Mesenchymal stem cell (in vitro differentiated cells and primary cell): ENCODE measurements around the gene XRCC4.

Source experiments
- DNase-seq: peaks from one replicate; pipeline ENCODE4 v3.0.0-alpha.2; 2013
- H2AFZ ChIP-seq: one replicate; pipeline ENCODE4 v1.6.1; 2013; ENCODE audit warnings: low read depth, mild to moderate bottlenecking, control low read depth, inconsistent platforms, low read length, moderate library complexity
- H2AK5ac ChIP-seq: 2 replicates; pipeline ENCODE4 v1.6.1; 2013; ENCODE audit warnings: low read length, moderate library complexity, mild to moderate bottlenecking, inconsistent platforms; ENCODE audit not compliant: severe bottlenecking
- H2BK120ac ChIP-seq: one replicate; pipeline ENCODE4 v1.6.1; 2013; ENCODE audit warnings: low read depth, mild to moderate bottlenecking, inconsistent platforms, low read length, moderate library complexity
- H2BK12ac ChIP-seq, 2 experiments: one replicate each; pipeline ENCODE4 v1.6.1; 2013; ENCODE audit warnings: inconsistent platforms in 2 of 2, low read length in 2 of 2, mild to moderate bottlenecking in 2 of 2, moderate library complexity in 2 of 2, control low read depth in 1 of 2
- H2BK15ac ChIP-seq: one replicate; pipeline ENCODE4 v1.6.1; 2013; ENCODE audit warnings: mild to moderate bottlenecking, low read depth, inconsistent platforms; ENCODE audit not compliant: poor library complexity, severe bottlenecking
- H2BK5ac ChIP-seq: 2 replicates; pipeline ENCODE4 v1.6.1; 2013; ENCODE audit warnings: low read depth, mild to moderate bottlenecking, low read length, control low read depth, inconsistent platforms; ENCODE audit not compliant: poor library complexity, severe bottlenecking
- H3K14ac ChIP-seq, 2 experiments: one replicate each; pipeline ENCODE4 v1.6.1; 2013; ENCODE audit warnings: inconsistent platforms in 2 of 2, low read length in 2 of 2, control low read depth in 1 of 2, mild to moderate bottlenecking in 1 of 2, moderate library complexity in 1 of 2
- H3K18ac ChIP-seq, 2 experiments: one replicate each; pipeline ENCODE4 v1.6.1; 2013; ENCODE audit warnings: inconsistent platforms in 2 of 2, low read length in 2 of 2, control low read depth in 1 of 2, low read depth in 1 of 2, mild to moderate bottlenecking in 1 of 2
- H3K23ac ChIP-seq, 2 experiments: one replicate each; pipeline ENCODE4 v1.6.1; 2013; ENCODE audit warnings: inconsistent platforms in 2 of 2, low read length in 2 of 2, mild to moderate bottlenecking in 2 of 2, moderate library complexity in 2 of 2, control low read depth in 1 of 2
- H3K27ac ChIP-seq: 2 replicates; pipeline ENCODE4 v1.5.1; 2013; ENCODE audit warnings: mild to moderate bottlenecking, moderate library complexity, low read length, control low read depth, inconsistent platforms; ENCODE audit not compliant: poor library complexity, severe bottlenecking
- H3K27me3 ChIP-seq, 2 experiments: 2 replicates each; pipeline versions ENCODE4 v1.6.1 to v1.7.0; 2013; ENCODE audit warnings: low read length in 2 of 2, mild to moderate bottlenecking in 2 of 2, moderate library complexity in 2 of 2, control low read depth in 1 of 2, inconsistent platforms in 1 of 2; ENCODE audit not compliant: control insufficient read depth in 1 of 2, insufficient read depth in 1 of 2
- H3K36me3 ChIP-seq, 2 experiments: 2 replicates each; pipeline versions ENCODE4 v1.6.1 to v1.7.0; 2013; ENCODE audit warnings: low read length in 2 of 2, control low read depth in 1 of 2, inconsistent platforms in 1 of 2, low read depth in 1 of 2, mild to moderate bottlenecking in 1 of 2; ENCODE audit not compliant: insufficient read depth in 2 of 2, control insufficient read depth in 1 of 2
- H3K4ac ChIP-seq, 2 experiments: one replicate each; pipeline ENCODE4 v1.6.1; 2013; ENCODE audit warnings: inconsistent platforms in 2 of 2, low read length in 2 of 2, mild to moderate bottlenecking in 2 of 2, moderate library complexity in 2 of 2, control low read depth in 1 of 2, low read depth in 1 of 2
- H3K4me1 ChIP-seq: 2 replicates; pipeline ENCODE4 v1.6.1; 2013; ENCODE audit warnings: low read depth, low read length, control low read depth; ENCODE audit not compliant: control insufficient read depth, insufficient read depth
- H3K4me2 ChIP-seq: 2 replicates; pipeline ENCODE4 v1.6.1; 2013; ENCODE audit warnings: low read length, mild to moderate bottlenecking, inconsistent platforms; ENCODE audit not compliant: poor library complexity, severe bottlenecking
- H3K4me3 ChIP-seq, 2 experiments: 2 replicates each; pipeline versions ENCODE4 v1.5.1 to v1.7.0; 2013; ENCODE audit warnings: low read length in 2 of 2, mild to moderate bottlenecking in 2 of 2, control low read depth in 1 of 2, low read depth in 1 of 2; ENCODE audit not compliant: insufficient read depth in 1 of 2
- H3K79me1 ChIP-seq: replicated peaks from 2 replicates; pipeline ENCODE4 v1.6.1; 2013; ENCODE audit warnings: mild to moderate bottlenecking, control low read depth, low read length, inconsistent platforms; ENCODE audit not compliant: poor library complexity, severe bottlenecking
- H3K9ac ChIP-seq: 2 replicates; pipeline ENCODE4 v1.7.0; 2013; ENCODE audit warnings: mild to moderate bottlenecking, low read length, moderate library complexity
- H3K9me3 ChIP-seq: 2 replicates; pipeline ENCODE4 v1.7.0; 2013; ENCODE audit warnings: mild to moderate bottlenecking, low read length; ENCODE audit not compliant: control insufficient read depth
- H4K8ac ChIP-seq: one replicate; pipeline ENCODE4 v1.6.1; 2013; ENCODE audit warnings: inconsistent platforms, mild to moderate bottlenecking, low read length, moderate library complexity
- H4K91ac ChIP-seq: one replicate; pipeline ENCODE4 v1.6.1; 2013; ENCODE audit warnings: mild to moderate bottlenecking, low read length, inconsistent platforms
- WGBS: methylation state at CpG from one replicate; pipeline ENCODE4 v1.1.7; 2013; ENCODE audit warnings: mixed read lengths; 5-methylcytosine and 5-hydroxymethylcytosine counted together

Gene XRCC4

DNA sequence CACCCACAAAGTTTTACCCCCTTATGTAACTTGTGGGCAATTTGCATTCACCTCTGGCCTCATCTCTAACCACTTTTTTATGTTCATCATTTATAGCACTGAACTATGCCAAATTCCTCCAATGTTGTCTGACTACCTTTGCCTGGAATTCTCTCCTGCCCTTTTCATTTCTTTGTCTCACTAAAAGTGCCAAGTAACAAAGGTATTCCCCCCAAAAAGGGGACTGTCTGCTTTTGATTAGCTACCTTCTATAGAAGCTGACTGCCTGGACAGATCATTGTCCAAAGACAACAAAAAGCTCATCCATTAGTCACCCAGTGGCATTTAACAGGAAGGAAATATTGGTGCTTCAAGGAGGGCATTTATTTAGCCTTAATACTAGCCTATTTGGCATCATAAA lies 204.3 kb downstream of the XRCC4 start:
- H2BK15ac ChIP-seq = no peak overlapping the region
- no peak overlapping the region for H3K4ac ChIP-seq
- no peak overlapping the region for H3K23ac ChIP-seq
- no peak overlapping the region for H3K9ac ChIP-seq
- no peak overlapping the region for H3K4me2 ChIP-seq
- no peak overlapping the region for H2AK5ac ChIP-seq
- peak overlapping the region; percentile 49 for H3K27ac ChIP-seq
- no peaks in the 10 kb centered on the region for H3K9me3 ChIP-seq
- no peaks in the 10 kb centered on the region for H3K27me3 ChIP-seq
- H2BK120ac ChIP-seq = no peak overlapping the region
- H3K79me1 ChIP-seq = no peaks in the 10 kb centered on the region
- no peak overlapping the region for H2BK5ac ChIP-seq
- H4K8ac ChIP-seq = no peak overlapping the region
- no peak overlapping the region for H3K18ac ChIP-seq
- H4K91ac ChIP-seq = no peak overlapping the region
- no peaks in the 10 kb centered on the region for H3K36me3 ChIP-seq
- H3K14ac ChIP-seq = no peak overlapping the region
- H2AFZ ChIP-seq = no peak overlapping the region
- H2BK12ac ChIP-seq = no peak overlapping the region
- peaks cover 3% of the 10 kb centered on the region for H3K4me1 ChIP-seq
- no peak overlapping the region for H3K4me3 ChIP-seq
- no peak for DNase-seq

DNA sequence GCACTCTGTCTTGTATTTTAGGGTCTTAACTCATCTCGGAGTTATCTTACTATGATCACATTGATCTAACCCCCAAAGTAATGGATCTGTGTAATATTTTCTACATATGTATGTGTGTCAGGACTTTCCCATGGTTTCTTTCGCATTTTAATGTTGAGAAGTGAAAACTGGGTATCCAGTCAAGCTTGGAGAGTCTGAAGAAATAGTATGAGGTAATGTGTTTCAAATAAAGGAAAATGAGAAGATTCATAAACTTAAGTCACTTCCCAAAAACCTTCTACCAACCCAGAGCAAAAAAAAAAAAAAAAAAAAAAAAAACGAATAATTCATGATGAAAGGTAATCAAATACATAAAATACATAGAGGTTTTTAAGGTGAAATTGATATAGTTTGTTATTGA lies 206.4 kb downstream of the XRCC4 start:
- Histone ChIP-seq H3K4me1 (peaks cover under 1% of the 10 kb centered on the region), H2BK15ac (no peak overlapping the region), H3K9ac (no peak overlapping the region), H3K14ac (no peak overlapping the region), H2BK5ac (no peak overlapping the region), H3K4ac (no peak overlapping the region), H3K18ac (no peak overlapping the region), H4K91ac (no peak overlapping the region), H3K4me2 (no peak overlapping the region), H3K27me3 (no peaks in the 10 kb centered on the region), H4K8ac (no peak overlapping the region), H2BK12ac (no peak overlapping the region), H3K36me3 (no peaks in the 10 kb centered on the region), H2AFZ (no peak overlapping the region), H3K79me1 (no peaks in the 10 kb centered on the region), H3K23ac (no peak overlapping the region), H3K27ac (no peak overlapping the region), H2AK5ac (no peak overlapping the region), H3K4me3 (no peak overlapping the region), H3K9me3 (no peaks in the 10 kb centered on the region), H2BK120ac (no peak overlapping the region)
- WGBS = no CpG with 5 or more reads among the region's 3 CpGs
- no peak for DNase-seq

DNA sequence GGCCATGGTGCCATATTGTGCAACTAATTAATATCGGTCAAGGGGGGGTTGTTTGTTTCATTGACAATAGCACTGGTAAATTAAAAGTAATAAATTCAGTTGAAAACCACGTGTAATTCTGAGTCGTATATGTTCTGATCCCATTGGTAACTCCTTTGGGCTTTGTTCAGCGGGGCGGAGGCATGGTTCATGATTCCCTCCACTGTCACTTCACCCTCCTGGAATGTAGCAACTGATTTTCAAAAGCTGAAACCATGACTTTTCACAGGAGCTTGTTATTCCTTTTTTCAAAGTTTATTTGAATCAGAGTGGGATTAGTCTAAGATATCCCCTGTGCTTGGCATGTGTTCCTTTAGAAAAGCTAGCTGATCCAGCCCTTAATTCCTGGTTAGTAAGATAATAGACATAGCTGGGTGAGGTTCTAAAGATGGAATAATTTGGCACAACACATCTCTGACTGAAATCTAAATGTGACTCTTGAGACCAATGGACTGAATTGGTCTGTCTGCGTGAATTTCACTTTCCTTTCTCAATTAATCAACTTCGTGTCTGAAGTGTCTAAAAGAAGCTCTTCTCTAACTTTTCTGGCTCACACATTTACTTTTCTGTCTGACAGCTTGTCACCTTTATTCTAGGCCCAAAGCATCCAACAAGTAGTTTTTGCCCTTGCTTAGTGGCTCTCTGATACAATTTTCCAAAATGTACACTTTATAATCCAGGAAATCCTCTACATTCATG lies 208.5 kb downstream of the XRCC4 start:
- H2BK15ac ChIP-seq = no peak overlapping the region
- no peak overlapping the region for H2BK12ac ChIP-seq
- no peaks in the 10 kb centered on the region for H3K4me1 ChIP-seq
- no peak overlapping the region for H3K27ac ChIP-seq
- H3K9ac ChIP-seq = peak overlapping the region; percentile 65
- no peak overlapping the region for H4K8ac ChIP-seq
- H3K4ac ChIP-seq = no peak overlapping the region
- H3K9me3 ChIP-seq = no peaks in the 10 kb centered on the region
- peak overlapping the region in 1 of 2 experiments; percentile 19 for H3K4me3 ChIP-seq
- no peaks in the 10 kb centered on the region for H3K36me3 ChIP-seq
- no peaks in the 10 kb centered on the region for H3K27me3 ChIP-seq
- H3K79me1 ChIP-seq = no peaks in the 10 kb centered on the region
- H3K18ac ChIP-seq = no peak overlapping the region
- H2AFZ ChIP-seq = no peak overlapping the region
- 97% methylated on average over 7 of the region's 7 CpGs for WGBS
- H3K14ac ChIP-seq = no peak overlapping the region
- no peak overlapping the region for H2BK5ac ChIP-seq
- no peak for DNase-seq
- no peak overlapping the region for H3K4me2 ChIP-seq
- no peak overlapping the region for H2BK120ac ChIP-seq
- H4K91ac ChIP-seq = no peak overlapping the region
- no peak overlapping the region for H2AK5ac ChIP-seq
- H3K23ac ChIP-seq = no peak overlapping the region

DNA sequence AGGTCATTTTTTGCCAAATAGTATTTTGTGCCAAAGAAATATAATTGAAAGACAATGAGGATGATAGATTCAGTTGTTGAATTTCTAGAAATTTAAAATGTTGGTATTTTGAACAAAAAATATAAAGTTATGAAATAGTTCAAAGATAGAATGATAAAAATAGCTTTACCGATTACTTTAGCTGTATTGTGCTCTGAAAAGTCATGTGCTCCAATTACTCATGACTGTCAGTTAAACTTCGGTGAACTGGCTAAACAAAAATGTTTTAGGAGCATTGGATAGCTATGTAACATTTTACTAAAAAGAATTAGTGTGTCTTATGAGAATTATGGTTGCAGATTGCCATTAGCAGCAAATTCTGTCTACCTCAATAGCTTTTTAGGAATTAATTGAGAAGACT lies 216.9 kb downstream of the XRCC4 start:
- Histone ChIP-seq H3K9ac (peak overlapping the region; percentile 78), H2BK5ac (no peak overlapping the region), H3K4me1 (no peaks in the 10 kb centered on the region), H2BK12ac (no peak overlapping the region), H3K27ac (no peak overlapping the region), H2AFZ (no peak overlapping the region), H3K27me3 (no peaks in the 10 kb centered on the region), H3K18ac (no peak overlapping the region), H3K23ac (no peak overlapping the region), H2BK120ac (no peak overlapping the region), H4K8ac (no peak overlapping the region), H3K4me3 (no peak overlapping the region), H3K79me1 (no peaks in the 10 kb centered on the region), H4K91ac (no peak overlapping the region), H2AK5ac (no peak overlapping the region), H3K4ac (no peak overlapping the region), H3K4me2 (no peak overlapping the region), H3K9me3 (peaks cover 8% of the 10 kb centered on the region), H3K14ac (no peak overlapping the region), H3K36me3 (no peaks in the 10 kb centered on the region), H2BK15ac (no peak overlapping the region)
- WGBS = 89% methylated on average over 2 of the region's 2 CpGs
- DNase-seq = no peak
